ENCODE data around the gene DLGAP1. TPM values are rescaled to one million over a fixed set of nuclear protein-coding genes. Genes with fewer than 3 reads are reported as not detected.

DLGAP1 gene
- polyA plus RNA-seq, 1 donor from 2014 or later, result 4.5 TPM

- Histone ChIP-seq H3K27me3 (ENCODE audit: insufficient read depth, low read depth, low read length) (no peaks in the 10 kb centered on the region), H3F3A (ENCODE audit: insufficient read depth, low read length, poor library complexity, severe bottlenecking) (no peaks in the 10 kb centered on the region), H3K27ac (ENCODE audit: low read length) (no peak overlapping the region), H3K36me3 (ENCODE audit: insufficient read depth, low read length) (no peaks in the 10 kb centered on the region), H3K4me3 (ENCODE audit: low read length) (no peak overlapping the region), H3K9me3 (ENCODE audit: low read length) (no peaks in the 10 kb centered on the region), H3K4me2 (ENCODE audit: low read length) (no peak overlapping the region), H3K9me2 (ENCODE audit: insufficient read depth, low read length) (no peaks in the 10 kb centered on the region), H4K20me1 (ENCODE audit: insufficient read depth) (no peaks in the 10 kb centered on the region), H3K9ac (ENCODE audit: low read length) (no peak overlapping the region), H2AFZ (ENCODE audit: low read depth, low read length) (no peak overlapping the region), H3K79me2 (replicated peaks; ENCODE audit: insufficient read depth, low read length) (no peaks in the 10 kb centered on the region)
- TF ChIP-seq MXI1 (conservative IDR thresholded peaks at IDR 0.05; ENCODE audit: poor library complexity, severe bottlenecking), result no peak
- TF ChIP-seq RAD21 (conservative IDR thresholded peaks at IDR 0.05), result no peak
- TF ChIP-seq SMC3 (conservative IDR thresholded peaks at IDR 0.05; ENCODE audit: poor library complexity), result no peak
These were observed 744.3 kb downstream of the DLGAP1 start for GRCh38 chr18:3710712-3711301.

- H3F3A ChIP-seq (ENCODE audit: insufficient read depth, low read length, poor library complexity, severe bottlenecking), result no peaks in the 10 kb centered on the region
- H3K4me3 ChIP-seq (ENCODE audit: low read length), result no peak overlapping the region
- H3K9me2 ChIP-seq (ENCODE audit: insufficient read depth, low read length), result no peaks in the 10 kb centered on the region
- H3K4me2 ChIP-seq (ENCODE audit: low read length), result no peak overlapping the region
- no peaks in the 10 kb centered on the region for H4K20me1 ChIP-seq (ENCODE audit: insufficient read depth)
- no peaks in the 10 kb centered on the region for H3K79me2 ChIP-seq (replicated peaks; ENCODE audit: insufficient read depth, low read length)
- H3K9ac ChIP-seq (ENCODE audit: low read length), result no peak overlapping the region
- H3K36me3 ChIP-seq (ENCODE audit: insufficient read depth, low read length), result no peaks in the 10 kb centered on the region
- no peak overlapping the region for H3K27ac ChIP-seq (ENCODE audit: low read length)
- TF ChIP-seq EZH2 (IDR thresholded peaks at IDR 0.05; ENCODE audit: borderline replicate concordance, insufficient read depth, low read length, poor library complexity, severe bottlenecking) (no peak), MXI1 (conservative IDR thresholded peaks at IDR 0.05; ENCODE audit: poor library complexity, severe bottlenecking) (no peak), EP300 (conservative IDR thresholded peaks at IDR 0.05; ENCODE audit: poor library complexity, severe bottlenecking) (no peak), CTCF (IDR thresholded peaks at IDR 0.05; ENCODE audit: poor library complexity, severe bottlenecking) (no peak), RAD21 (conservative IDR thresholded peaks at IDR 0.05) (no peak), POLR2AphosphoS5 (IDR thresholded peaks at IDR 0.05) (no peak), TAF1 (IDR thresholded peaks at IDR 0.05; ENCODE audit: low read depth) (no peak), SMC3 (conservative IDR thresholded peaks at IDR 0.05; ENCODE audit: poor library complexity) (no peak), REST (IDR thresholded peaks at IDR 0.05; ENCODE audit: borderline replicate concordance) (no peak)
- H3K9me3 ChIP-seq (ENCODE audit: low read length), result no peaks in the 10 kb centered on the region
- no peak overlapping the region for H2AFZ ChIP-seq (ENCODE audit: low read depth, low read length)
- no peaks in the 10 kb centered on the region for H3K27me3 ChIP-seq (ENCODE audit: insufficient read depth, low read depth, low read length)
These were observed 745.9 kb downstream of the DLGAP1 start for GRCh38 chr18:3709205-3709604.

Data from neural cell (in vitro differentiated cells).